CD4-positive, alpha-beta T cell treated with Interleukin-4 for 1 hour (primary cell): ENCODE measurements around the gene FOXE3.

Source experiments
- DNase-seq, 2 donors: peaks; one replicate each; pipeline ENCODE4 v3.0.0-alpha.2; 2020 to 2022

The FOXE3 gene

DNA sequence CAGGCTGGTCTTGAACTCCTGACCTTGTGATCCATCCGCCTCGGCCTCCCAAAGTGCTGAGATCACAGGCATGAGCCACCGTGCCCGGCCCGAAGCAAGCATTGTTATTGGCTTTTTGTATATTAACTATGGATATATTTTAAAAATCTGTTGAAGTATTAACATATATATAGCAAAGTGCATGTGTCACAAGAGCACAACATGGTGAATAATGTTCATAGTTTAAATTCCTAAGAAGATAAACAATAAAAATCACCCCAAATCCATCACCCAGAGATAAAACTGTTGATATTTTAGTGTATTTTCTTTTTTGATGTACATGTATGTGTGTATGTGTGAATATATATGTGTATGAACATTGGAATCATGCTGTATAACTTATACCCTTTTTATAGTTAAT is 9.1 kb upstream of the FOXE3 start:
- DNase-seq: no peak

DNA sequence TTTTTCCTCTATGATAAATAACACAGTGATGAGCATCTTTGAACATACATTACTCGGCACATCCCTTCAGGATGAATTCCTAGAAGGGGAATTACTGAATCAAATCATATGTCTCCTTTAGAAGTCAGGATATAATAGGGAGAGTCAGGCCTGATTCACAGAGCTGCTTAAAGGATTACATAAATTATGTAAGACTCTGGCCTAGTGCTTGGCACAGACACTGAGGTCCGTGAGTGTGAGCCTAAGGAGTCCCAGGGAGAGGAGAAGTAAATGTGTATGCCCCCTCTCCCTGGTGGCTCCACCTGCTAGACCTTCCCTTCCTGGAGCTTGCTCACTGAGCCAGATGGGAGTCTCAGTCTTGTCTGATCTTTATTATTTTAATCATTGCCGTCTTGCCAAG is 8.6 kb upstream of the FOXE3 start:
- no peak for DNase-seq

DNA sequence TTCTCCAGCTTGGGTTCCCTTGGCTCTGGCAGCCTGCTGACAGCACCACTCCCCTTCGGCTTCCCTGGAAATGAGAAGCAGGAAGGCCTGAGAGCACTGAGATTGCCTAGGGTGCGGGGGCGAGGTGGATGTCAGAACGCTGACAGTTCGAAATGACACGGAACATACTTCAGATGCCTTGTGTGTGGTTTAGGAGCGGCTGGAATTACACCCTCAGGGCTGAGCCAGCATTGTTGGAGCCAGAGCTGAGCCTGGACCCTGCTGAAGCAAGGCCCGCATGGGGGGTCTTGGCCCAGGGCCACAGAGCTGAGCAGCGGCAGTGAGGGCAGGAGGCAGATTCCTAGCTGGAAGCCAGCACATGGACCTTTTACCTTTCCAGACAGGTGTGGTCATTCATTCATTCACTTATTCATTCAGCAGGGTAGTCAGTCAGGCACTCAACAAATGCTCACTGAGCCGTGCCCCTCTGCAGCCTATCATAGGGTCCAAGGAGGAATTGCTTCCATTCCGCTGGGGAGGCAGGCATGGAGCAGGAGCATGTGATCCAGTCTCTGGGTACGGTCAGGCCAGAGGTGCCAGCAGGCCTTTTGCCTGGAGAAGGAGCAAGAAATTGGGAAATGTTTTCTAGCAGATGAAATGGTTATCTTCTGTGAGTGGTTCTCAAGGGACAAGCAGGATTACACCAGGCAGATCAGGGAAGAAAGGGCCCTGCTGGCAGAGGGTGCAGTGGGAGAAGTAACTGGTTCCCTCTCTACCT is 6.6 kb upstream of the FOXE3 start:
- no peak for DNase-seq

DNA sequence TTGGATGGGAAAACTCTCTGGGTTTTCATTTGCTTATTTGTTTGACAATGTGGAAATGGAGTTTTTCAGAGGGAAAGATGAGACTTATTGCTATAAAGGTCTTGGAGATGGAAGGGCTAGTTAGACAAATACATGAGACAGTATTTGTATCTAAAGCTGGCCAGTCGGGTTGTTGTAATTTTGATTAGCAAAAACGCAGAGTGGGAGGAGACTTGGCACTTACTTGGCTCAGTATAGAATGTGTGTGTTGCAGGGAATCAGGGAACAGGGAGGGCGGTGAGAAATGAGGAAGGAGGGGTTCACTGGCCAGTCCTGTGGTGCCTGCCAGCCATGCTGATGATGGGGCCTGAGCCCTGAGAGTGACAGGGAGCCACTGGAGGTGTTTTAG is 6.0 kb upstream of the FOXE3 start:
- DNase-seq: no peak

DNA sequence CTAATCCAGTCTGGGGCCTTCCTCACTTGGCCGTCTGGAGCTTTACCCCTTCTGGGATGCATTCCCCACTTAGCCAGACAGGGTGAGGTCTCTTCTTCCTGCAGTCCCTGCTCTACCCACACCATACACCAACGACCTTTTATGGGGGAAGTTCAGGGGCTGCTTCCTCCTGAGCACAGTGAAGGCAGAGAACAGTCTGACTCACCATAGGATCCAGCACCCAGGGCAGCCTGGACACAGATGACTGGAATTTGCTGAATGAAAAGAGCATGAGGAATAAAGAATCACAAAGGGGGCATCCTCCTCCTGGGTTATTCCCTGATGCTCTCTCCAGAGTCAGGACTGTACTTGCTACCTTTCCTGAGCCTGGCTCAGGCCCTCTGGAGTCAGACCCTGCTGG is 4.6 kb upstream of the FOXE3 start:
- no peak for DNase-seq

DNA sequence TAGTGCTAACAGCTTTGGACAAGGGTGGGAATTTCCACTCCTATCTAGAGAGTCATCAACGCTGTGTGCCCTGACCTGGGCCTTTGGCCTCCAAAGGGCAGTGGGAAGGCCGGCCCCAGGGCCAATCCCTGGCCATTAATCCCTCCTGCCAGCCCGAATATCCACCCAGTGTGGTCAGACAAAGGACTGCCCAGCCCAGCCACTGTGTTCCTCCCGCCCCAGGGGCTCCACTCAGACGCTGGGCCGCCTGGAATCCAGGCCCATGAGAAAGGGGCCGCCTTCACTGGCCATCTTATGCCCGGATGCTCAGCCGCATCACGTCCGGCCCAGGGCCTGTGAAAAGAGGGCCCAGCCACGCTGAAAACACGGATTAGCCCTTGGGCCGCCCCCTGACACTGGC is 3.6 kb upstream of the FOXE3 start:
- DNase-seq: no peak

DNA sequence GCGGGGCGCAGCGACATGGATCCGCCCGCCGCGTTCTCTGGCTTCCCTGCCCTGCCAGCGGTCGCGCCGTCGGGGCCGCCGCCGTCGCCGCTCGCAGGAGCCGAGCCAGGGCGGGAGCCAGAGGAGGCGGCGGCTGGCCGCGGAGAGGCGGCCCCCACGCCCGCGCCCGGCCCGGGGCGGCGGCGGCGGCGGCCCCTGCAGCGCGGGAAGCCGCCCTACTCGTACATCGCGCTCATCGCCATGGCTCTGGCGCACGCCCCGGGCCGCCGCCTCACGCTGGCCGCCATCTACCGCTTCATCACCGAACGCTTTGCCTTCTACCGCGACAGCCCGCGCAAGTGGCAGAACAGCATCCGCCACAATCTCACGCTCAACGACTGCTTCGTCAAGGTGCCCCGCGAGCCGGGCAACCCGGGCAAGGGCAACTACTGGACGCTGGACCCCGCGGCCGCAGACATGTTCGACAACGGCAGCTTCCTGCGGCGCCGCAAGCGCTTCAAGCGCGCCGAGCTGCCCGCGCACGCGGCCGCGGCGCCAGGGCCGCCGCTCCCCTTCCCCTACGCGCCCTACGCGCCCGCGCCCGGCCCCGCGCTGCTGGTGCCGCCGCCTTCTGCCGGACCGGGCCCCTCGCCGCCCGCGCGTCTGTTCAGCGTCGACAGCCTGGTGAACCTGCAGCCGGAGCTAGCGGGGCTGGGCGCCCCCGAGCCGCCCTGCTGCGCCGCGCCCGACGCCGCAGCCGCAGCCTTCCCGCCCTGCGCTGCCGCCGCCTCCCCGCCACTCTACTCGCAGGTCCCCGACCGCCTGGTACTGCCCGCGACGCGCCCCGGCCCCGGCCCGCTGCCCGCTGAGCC is 459 bp downstream of the FOXE3 start:
- DNase-seq: no peak

DNA sequence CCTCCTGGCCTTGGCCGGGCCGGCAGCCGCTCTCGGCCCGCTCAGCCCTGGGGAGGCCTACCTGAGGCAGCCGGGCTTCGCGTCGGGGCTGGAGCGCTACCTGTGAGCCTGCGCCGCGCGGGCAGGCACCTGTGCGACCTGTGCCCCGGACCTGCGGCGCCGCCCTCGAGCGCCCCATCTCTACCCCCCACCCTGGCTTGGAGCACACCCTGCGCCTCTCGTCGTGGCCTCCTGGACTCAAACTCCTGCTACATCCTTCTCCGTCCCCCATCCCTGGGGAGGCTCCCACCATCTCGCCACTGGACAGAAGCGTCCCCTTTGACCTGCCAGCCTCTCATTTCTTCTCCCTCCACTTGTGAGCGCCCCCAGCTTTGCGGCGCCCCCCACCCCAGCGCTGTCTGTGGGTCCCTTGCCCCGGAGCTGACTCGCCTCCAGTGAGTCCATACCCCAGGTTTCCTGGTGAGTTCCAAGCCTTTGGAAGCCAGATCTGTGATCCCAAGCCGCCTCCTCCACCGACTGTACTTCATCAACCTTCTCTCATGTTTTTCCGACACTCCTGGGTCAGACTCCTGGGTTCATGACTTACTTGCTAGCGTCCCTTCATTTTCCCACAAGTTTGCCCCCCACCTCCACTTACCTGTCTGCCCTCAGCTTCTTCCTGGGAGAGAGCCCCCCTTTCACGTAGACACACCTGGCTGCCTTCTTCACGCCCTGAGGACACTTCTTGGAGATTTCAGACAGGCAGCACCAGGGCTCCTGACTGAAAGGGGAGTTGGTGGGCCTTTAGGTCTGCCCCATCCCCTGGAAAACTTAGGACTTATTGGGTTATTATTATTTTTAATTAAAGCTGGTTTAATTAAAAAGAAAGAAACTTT is 1.3 kb downstream of the FOXE3 start:
- no peak for DNase-seq

DNA sequence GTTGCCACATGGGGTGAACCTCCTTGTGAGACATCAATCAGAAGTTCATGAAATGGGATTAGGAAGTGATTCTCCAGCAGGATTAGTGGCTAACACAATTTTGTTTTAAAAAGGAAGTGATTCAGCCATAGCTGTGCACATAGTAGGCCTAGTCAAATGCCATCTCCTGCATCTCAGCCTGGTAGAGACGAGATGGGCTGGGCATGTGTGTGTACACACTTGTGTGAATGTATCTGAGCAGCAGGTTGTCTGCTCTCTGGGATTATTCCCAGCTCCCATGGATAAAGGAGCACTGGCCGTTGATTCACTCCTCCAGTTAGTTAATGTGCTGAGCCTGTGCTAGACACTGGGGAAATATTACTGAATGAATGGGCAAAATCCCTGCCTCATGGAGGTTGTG is 2.0 kb downstream of the FOXE3 start:
- no peak for DNase-seq

DNA sequence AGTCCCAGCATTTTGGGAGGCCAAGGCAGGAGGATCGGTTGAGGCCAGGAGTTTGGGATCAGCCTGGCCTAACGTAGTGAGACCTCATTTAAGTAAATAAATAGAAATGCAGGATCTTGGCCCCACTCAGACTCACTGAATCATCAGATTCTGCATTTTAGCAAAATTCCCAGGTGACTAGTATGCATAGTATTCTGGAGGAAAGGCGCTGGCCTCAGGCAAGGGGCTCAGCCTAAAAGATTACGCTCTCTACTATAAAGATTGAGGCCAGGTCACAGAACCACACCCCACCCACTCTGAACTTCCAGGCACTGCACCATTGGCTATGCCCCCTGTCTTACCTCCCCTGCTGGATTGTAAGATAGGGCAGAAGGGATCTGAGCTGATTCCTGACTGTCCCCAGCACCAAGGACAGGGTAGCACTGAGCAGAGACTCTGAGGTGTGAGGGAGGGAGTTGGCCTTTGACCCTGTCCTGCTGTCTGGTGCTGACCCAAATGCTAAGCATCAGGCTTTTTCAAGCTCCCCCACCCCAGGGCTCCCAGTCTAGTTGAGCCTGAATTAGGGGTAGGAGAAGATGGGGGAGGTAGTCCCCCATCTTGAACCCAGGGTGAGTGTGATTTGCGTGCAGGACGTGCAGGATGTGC is 2.7 kb downstream of the FOXE3 start:
- DNase-seq: no peak

DNA sequence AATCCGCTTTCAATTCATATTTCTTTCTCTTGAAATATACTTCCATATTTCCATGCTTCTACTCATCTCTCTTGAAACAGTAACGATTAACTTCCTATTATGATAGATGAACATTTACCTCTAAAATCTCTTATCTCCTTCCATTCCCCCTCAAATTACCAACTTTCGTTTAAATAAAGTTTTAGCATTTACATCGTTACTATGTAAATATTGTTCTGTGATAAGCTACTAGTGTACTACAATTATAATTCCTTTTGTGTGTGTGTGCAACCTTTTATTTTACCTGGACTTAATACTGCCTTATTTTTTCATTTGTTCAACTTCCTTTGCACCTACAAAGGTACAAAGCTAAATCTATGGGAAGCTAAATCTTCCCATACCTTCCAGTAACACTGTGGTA is 4.5 kb downstream of the FOXE3 start:
- DNase-seq: no peak

DNA sequence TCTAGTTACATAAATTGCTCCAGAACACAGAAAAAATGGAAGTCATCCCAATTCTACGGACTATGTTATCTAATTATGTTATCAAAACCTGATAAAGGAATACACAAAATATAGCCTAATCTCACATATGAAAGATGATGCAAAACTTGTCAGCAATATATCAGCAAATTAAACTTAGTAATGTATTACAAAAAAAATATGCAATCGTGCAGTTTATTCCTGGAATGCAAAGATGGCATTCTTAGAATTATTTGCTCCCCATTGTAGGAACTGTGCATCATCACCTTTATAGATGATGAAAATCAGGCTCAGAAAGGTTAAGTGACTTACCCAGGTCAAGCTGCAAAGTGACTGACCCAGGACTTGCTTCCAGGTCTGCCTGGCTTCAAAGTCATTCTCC is 7.8 kb downstream of the FOXE3 start:
- DNase-seq: no peak

DNA sequence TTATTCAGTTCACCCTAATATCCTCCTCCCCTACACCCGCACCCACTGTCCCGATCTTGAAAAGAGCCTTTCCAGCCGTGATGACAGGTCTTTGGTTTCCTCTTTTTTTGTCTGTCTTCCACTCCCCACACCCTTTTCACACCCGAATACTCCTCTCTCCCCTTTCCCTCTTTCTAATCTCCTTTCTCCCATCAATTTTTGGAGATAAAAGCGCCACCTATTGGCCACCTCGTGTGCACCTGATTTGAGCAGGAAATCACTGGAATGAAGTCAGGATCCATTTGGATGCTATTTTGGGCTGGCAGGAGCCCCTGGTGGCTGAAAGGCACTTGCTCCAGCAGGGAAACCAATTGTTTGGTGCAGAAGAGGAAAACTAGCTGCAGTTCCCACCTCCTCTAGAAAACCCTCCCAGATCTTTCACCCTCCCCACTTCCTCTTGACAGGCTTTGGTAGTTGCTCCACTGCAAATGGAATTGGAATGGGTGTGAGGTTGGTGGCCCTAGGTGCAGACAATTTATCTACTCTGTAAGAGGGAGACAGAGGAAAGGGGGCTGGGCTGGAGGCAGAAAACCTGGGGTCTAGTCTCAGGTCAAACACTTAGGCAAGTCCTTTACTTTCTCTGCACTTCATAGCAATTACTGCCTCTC is 8.4 kb downstream of the FOXE3 start:
- no peak for DNase-seq

DNA sequence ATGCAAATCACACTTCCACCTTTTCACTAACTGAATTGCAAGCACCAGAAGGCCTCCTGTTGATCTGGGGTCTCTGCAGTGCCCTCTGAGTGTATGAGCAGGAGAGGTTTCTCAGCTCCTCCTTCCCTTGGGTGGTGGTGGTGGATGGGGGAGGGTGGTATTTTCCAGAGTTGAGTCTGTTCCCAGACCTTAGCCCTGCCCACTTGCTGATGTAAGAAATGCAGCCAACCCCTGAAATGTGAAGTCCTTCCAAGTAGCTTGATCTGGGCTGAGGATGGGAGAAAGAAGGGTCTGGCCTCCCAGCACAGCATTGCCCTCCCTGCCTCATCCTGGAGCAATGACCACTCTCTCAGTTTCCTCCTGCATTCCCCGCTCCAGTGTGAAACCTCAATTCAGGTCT is 15.4 kb downstream of the FOXE3 start:
- DNase-seq: no peak

DNA sequence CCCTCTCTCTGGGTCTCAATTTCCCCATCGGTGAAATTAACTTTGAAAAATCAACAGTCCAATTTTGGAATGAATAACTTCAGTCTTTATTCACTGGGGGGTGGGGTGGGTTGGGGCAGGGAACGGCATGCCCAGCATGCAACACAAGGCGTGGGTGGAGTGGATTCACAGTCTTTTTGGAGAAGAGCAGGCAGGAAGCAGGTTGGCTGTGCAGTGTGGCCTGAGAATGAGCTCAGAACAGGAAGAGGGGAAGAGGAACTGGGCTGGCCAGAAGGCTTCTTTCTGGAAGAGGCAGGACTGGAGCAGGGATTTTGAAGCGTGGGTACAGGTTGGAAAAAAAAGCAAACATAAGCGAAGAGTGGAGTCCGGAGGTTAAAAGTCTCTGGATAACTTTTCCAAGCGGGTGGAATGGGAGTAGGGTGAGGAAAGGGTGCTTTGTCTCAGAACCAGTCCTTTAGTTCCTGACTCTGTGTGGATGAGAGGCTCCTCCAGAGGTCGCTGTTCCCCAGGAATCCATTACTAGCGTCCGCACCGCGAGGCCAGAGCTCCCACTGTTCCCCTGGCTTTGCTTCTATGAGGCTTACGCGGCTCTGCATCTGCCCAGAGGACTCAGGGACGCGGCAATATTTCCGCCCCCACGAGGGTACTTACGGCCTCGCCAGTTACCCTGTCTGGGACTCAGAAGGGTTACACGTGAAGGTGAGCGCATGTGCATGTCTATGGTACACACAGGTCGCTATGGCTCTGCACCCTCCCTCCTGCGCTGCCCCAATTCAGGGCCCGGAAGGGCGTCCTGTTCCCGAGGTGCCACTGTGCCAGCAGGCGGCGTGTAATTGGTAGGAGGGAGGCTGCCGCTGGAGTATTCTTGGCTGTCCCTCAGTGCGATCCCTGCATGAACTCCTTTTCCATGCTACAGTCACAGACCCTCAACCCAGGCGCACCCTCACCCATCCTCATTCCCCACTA is 16.3 kb downstream of the FOXE3 start:
- DNase-seq: peak; percentile 42 to 60

DNA sequence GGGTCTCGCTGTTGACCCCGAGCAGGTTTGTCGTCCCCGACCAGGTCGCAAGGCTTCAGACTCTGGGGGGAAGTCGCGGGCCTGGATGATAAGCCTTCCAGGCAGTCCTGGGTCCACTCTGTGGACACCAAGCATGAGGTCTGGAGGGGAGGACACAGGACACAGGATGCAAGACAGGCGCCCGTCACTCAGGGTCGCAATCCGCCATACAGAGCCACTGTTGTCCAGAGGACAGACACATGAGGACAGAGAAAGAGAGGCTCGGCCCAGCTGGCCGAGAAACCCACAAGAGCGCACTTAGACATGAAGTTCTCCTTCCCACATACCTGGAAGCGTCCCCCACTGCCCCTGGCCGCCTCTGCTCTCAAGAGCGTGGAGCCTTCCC is 16.9 kb downstream of the FOXE3 start:
- DNase-seq: no peak

DNA sequence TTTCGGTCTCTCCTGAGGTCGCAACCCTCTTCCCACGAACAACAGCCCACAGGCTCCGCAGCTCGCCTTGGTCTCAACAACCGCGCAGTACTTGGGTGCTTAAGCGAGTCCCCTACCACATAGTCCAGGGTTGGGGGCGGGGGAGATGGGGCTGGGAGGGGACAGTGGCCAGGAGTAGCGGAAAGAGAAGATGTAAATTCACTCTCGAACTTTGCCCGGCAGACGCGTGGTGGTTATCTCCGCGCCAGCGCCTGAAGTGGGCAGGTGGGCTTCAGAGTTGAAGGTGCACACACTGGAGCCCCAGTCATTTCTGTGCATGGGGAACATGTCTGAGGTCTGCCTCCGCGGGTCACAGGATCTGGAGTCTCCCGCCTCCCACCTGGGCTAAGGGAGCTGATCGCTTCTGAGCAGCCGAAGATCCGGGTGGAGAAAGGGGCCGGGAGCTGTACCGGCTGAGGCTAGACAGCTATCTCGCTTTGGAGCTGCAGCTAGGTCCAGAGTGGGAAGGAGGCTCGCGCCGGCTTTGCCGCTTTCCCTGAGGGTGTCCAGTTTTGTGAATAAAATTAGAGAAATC is 17.5 kb downstream of the FOXE3 start:
- DNase-seq: no peak

DNA sequence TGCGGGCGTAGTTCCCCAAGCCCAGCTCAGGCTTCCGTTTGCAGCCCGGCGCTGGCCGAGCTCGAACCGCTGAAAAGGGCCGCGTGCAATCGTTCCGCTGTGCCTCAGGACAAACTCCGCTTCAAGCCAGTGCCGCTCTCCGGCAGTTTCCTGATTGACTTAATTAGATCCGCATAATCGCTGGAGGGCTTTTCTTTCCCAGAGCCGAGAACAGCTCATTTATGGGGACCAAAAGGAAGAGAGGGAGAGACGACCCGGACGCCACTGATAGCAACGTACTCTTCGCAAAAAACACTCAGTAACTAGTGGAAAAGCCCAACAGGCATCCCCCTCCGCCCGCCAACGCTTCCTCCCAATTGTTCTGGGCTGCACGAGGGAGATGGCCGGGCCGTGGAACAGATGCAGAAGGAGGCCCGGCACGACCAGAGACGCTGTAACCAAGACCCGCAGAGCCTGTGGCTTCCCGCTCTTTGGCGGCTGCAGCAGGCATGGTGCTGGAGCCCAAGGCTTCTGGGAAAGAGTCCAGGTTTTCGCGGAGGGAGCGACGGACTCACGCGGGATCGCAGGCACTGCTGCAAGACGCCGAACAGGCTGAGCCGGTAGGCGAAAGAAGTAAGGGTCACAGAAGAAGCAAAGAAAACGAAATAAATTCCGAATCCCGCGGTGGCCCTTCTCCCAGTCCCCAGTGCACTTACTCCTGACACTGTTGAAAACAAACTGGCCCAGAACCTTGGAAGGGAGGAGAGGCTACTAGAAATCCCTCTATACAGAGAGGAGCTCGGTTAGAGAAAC is 18.2 kb downstream of the FOXE3 start:
- no peak for DNase-seq

DNA sequence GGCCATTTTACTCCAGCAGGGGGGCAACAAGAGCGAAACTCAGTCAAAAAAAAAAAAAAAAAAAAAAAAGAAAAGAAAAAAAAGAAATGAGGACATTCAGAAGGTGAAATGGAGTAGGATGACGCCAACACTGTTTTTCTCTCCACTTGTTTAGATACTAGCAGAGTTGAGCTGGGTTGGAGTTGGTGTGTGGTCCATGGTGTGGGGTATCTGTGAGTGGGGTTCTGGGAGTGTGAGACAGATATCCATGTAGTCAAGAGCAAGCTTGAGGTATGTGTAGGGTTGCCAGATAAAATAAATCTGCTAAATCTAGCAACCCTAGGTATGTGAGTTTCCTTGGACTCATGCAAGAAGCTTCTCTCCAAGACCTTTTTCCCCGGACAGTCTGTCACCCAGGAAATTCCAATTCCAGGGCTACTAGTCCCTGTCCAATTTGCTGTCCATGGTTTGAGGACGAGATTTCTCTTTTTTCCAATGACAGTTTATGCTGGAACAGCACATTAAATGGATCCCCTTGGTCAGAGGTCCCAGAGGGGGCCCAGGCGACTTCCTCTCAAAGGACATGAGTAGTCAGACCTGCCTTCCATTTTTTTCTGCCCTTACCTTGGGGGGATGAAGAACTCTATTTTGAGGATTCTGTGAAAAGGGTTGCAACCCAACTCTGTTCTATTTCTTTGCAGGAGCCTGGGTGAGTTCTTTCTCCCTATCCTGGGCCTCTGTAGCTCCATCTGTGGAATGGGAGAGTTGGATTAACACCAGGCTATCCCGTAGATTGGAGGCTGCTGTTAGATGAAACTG is 19.6 kb downstream of the FOXE3 start:
- no peak for DNase-seq
